ENCODE results near the gene FCRLB. TPM values are rescaled to one million over a fixed set of nuclear protein-coding genes. Genes with fewer than 3 reads are reported as not detected.
"Not testable (repeated sequence)": the region's sequence is repeated elsewhere in the genome, so short reads cannot be mapped to it uniquely, and the experiment has no call there.

FCRLB gene
- polyA plus RNA-seq, 2 of the 4 experiments (the other 2 are of a cell fraction) = 0.48 to 0.75 TPM

DNA sequence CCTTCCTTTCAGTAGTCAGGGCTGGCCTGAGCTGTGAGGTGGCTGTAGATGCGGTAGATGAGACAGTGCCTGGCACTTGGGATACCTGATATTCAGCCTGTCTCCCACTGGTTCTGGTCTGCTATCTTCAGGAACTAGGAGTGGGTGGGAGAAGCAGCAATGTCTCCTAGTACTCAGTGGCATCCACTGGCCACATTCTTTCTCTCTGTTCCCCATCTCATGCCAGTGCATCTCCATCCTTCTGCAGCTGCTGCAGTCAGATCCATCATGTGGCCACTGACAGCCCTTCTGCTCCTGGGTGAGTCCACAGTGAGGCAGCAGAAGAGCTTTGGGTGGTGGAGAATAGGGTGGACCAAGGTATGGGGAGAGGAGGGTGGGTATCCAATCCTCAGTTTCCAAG, 1.1 kb downstream of the FCRLB start:
- Histone ChIP-seq H3K4me2 (peak overlapping the region; percentile 44; the same call in 2 of the 3 replicates), H3K27ac (no peak overlapping the region), H3K4me3 (no peak overlapping the region), H3K9me3 (no peaks in the 10 kb centered on the region), H3K4me1 (peaks cover 15% of the 10 kb centered on the region; the same call in 2 of the 3 replicates)
- CTCF ChIA-PET = no interaction called here
- POLR2A ChIA-PET = no interaction called here
- FAIRE-seq (no peak), DNase-seq (ENCODE audit: low read depth in 1 of 2, low spot score in 1 of 2) (no peak), ATAC-seq (no peak)
- 100% methylated on average over 1 of the region's 1 CpG for WGBS (ENCODE audit: missing lambda C conversion rate)
- TF ChIP-seq MAFK (IDR thresholded peaks at IDR 0.05; ENCODE audit: partially characterized antibody) = no peak
- no peak for TF ChIP-seq EHMT2 (IDR thresholded peaks at IDR 0.05; ENCODE audit: low read depth)
- TF ChIP-seq ZNF302 (CRISPR knock-in tag; IDR thresholded peaks at IDR 0.05) = no peak
- no peak for TF ChIP-seq JUNB (IDR thresholded peaks at IDR 0.05)
- no peak for TF ChIP-seq ESRRA (IDR thresholded peaks at IDR 0.05; ENCODE audit: borderline replicate concordance, low read length)
- TF ChIP-seq, protein P1, sequence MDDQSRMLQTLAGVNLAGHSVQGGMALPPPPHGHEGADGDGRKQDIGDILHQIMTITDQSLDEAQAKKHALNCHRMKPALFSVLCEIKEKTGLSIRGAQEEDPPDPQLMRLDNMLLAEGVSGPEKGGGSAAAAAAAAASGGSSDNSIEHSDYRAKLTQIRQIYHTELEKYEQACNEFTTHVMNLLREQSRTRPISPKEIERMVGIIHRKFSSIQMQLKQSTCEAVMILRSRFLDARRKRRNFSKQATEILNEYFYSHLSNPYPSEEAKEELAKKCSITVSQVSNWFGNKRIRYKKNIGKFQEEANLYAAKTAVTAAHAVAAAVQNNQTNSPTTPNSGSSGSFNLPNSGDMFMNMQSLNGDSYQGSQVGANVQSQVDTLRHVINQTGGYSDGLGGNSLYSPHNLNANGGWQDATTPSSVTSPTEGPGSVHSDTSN (IDR thresholded peaks at IDR 0.05) = no peak
- no peak for TF ChIP-seq BHLHE40 (IDR thresholded peaks at IDR 0.05; ENCODE audit: low read depth, low read length)
- TF ChIP-seq, protein P2, sequence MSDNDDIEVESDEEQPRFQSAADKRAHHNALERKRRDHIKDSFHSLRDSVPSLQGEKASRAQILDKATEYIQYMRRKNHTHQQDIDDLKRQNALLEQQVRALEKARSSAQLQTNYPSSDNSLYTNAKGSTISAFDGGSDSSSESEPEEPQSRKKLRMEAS (IDR thresholded peaks at IDR 0.05) = no peak
- TF ChIP-seq EP300 (IDR thresholded peaks at IDR 0.05) = no peak
- TF ChIP-seq NPAS2 (CRISPR knock-in tag; IDR thresholded peaks at IDR 0.05; ENCODE audit: borderline replicate concordance) = no peak
- TF ChIP-seq RFX5 (IDR thresholded peaks at IDR 0.05) = no peak
- TF ChIP-seq HMGXB4 (CRISPR knock-in tag; IDR thresholded peaks at IDR 0.05; ENCODE audit: borderline replicate concordance) = no peak
- TF ChIP-seq POLR2AphosphoS2 (conservative IDR thresholded peaks at IDR 0.05; ENCODE audit: low read length) = no peak
- TF ChIP-seq SREBF2 (IDR thresholded peaks at IDR 0.05) = no peak
- no peak for TF ChIP-seq USF2 (IDR thresholded peaks at IDR 0.05)
- TF ChIP-seq PHF8 (IDR thresholded peaks at IDR 0.05; ENCODE audit: borderline replicate concordance, low read depth) = no peak

GRCh38 chr1:161723459-161724141, 2.3 kb downstream of the FCRLB start:
- CTCF ChIA-PET = interaction anchor here (0.5 kb wide), 1 partner anchor 235 kb away, joined by 3 read pairs; no protein-coding TSS in a partner anchor

GRCh38 chr1:161725258-161725907, 4.0 kb downstream of the FCRLB start:
- FAIRE-seq; ATAC-seq; DNase-seq (ENCODE audit: low read depth in 1 of 2, low spot score in 1 of 2); H3K9me3 ChIP-seq: not testable (repeated sequence)
- CTCF ChIA-PET = interaction anchor here (1.1 to 6.4 kb wide), 5 partner anchors 9 to 154 kb away, joined by 3 to 80 read pairs (median 9); no protein-coding TSS in a partner anchor
- POLR2A ChIA-PET = interaction anchor here (2.1 to 2.5 kb wide), 3 partner anchors 10 to 113 kb away, joined by 10 to 19 read pairs (median 12); partner anchors contain the start of gene DUSP12
- Histone ChIP-seq H3K4me3 (peak overlapping the region; percentile 73), H3K4me1 (peaks cover 20% of the 10 kb centered on the region; the same call in 2 of the 3 replicates), H3K4me2 (peak overlapping the region; percentile 90), H3K27ac (peak overlapping the region; percentile 90 to 97)
- WGBS (ENCODE audit: missing lambda C conversion rate) = 72% methylated on average over 22 of the region's 22 CpGs

More at GRCh38 chr1:161723459-161724141, 2.3 kb downstream of the FCRLB start:
- no peak for ATAC-seq
- TF ChIP-seq FOSL2 (IDR thresholded peaks at IDR 0.05) = no peak
- TF ChIP-seq FOSL2 (CRISPR knock-in tag; IDR thresholded peaks at IDR 0.05) = no peak
- no peak for TF ChIP-seq JUN (IDR thresholded peaks at IDR 0.05)
- no peak for TF ChIP-seq SMC3 (IDR thresholded peaks at IDR 0.05)
- TF ChIP-seq HMGXB4 (CRISPR knock-in tag; IDR thresholded peaks at IDR 0.05; ENCODE audit: borderline replicate concordance) = no peak
- no peak for TF ChIP-seq KDM1A (IDR thresholded peaks at IDR 0.05; ENCODE audit: low read depth)
- TF ChIP-seq RARB (CRISPR knock-in tag; IDR thresholded peaks at IDR 0.05) = no peak
- TF ChIP-seq, protein P3, sequence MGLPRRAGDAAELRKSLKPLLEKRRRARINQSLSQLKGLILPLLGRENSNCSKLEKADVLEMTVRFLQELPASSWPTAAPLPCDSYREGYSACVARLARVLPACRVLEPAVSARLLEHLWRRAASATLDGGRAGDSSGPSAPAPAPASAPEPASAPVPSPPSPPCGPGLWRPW (IDR thresholded peaks at IDR 0.05) = no peak
- TF ChIP-seq CHD2 (IDR thresholded peaks at IDR 0.05; ENCODE audit: low read length, partially characterized antibody) = no peak
- TF ChIP-seq, protein P1 (IDR thresholded peaks at IDR 0.05) = no peak
- TF ChIP-seq SREBF2 (IDR thresholded peaks at IDR 0.05) = no peak
- no peak for TF ChIP-seq CBX8 (IDR thresholded peaks at IDR 0.05)
- TF ChIP-seq TP53 (CRISPR knock-in tag; IDR thresholded peaks at IDR 0.05) = no peak
- POLR2A ChIA-PET = no interaction called here
- Histone ChIP-seq H3K4me1 (peaks cover 15% of the 10 kb centered on the region; the same call in 2 of the 3 replicates), H3K27ac (no peak overlapping the region), H3K4me3 (no peak overlapping the region), H3K9me3 (no peaks in the 10 kb centered on the region), H3K4me2 (no peak overlapping the region)
- no peak for DNase-seq (ENCODE audit: low read depth in 1 of 2, low spot score in 1 of 2)
- FAIRE-seq = no peak
- 83% methylated on average over 8 of the region's 8 CpGs for WGBS (ENCODE audit: missing lambda C conversion rate)

Measured in A549 (cell line).